HG03432 (cell line): ENCODE data around the gene PEMT.

ENCODE experiments used
- ATAC-seq: cut with Tn5 transposase; IDR thresholded peaks from one replicate; pipeline ENCODE4 v1.9.1; 2021; ENCODE audit warnings: mild to moderate bottlenecking, moderate library complexity; ENCODE audit not compliant: unreplicated experiment

The PEMT gene

GRCh38 chr17:17605083-17605728 is 13.7 kb upstream of the PEMT start:
- no peak for ATAC-seq

DNA sequence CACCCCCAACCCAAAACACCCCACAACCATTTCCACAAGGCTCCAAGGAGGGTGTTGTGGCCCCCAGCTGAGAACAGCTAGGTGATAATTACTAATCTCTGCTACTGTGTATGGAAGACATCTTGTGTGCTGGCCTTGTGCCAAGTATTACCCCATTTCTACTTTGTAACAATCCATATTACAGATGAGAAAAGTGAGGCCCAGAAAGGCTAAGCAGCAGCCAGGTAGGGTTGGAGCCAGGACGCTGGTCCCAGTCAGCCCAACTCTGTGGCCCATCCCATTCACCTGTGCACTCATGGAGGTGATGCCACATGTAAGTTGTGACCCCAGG is 12.4 kb upstream of the PEMT start:
- ATAC-seq: no peak

- ATAC-seq: no peak
These were observed 11.8 kb upstream of the PEMT start for GRCh38 chr17:17603178-17603894.

GRCh38 chr17:17599965-17600364 is 8.5 kb upstream of the PEMT start:
- ATAC-seq: no peak

DNA sequence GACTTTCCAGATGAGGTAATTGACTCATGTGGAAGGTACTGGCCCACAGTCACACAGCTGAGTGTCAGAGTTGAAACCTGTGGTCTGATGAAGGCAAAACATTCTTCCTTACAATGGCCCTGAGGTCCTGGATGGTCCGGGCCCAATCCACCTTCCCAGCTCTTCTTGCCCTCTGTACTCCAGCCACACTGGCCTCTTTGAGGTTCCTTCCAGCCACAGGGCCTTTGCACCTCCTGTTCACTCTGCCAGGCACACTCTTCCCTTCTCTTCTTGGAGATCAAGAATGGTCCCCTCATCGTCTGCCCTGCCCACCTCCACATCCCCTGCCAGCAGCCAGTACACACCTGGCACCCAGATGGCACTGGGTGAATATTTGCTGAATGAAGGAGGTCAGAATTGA is 6.5 kb upstream of the PEMT start:
- ATAC-seq: no peak

GRCh38 chr17:17595755-17596154 is 4.2 kb upstream of the PEMT start:
- ATAC-seq: no peak

DNA sequence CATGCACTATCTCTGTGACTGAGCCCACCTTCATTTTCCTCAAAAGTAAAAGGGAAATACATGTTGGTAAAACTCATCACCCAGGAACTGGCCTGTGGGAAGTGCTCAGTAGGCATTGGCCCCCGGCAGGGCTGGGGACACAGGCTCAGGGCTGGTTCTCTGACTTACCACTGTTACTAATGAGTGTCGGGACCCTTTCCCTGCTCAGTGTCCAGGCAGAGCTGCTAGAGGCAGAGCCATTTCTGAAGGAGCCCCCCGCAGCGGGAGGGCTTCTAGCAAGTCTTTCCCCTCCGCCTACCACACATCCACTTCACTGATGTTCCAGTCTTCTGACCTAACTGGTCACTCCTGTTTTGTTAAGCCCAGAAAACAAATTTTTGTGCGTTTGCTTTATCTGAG is 1.7 kb upstream of the PEMT start:
- ATAC-seq: no peak

DNA sequence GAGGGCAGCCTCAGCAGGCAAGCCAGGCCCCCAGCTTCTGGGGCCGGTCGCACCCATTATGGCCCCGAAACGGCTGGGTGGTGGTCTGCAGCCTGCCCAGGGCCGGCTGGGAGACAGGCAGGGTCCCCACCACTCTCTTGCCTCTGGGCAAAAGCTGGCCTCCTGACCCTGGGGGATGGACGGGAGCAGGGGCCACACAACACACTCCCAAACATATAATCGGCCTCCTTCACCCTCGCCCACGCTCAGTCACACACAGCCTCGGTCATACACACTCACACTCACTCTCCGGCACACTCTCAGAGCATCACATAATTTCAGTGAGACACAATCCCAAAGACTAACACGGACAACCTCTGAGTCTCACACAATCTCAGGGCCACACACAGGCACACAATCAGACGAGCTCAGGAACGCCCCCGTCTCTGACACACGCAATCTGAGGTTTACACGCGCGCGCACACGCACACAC is 589 bp downstream of the PEMT start:
- no peak for ATAC-seq

DNA sequence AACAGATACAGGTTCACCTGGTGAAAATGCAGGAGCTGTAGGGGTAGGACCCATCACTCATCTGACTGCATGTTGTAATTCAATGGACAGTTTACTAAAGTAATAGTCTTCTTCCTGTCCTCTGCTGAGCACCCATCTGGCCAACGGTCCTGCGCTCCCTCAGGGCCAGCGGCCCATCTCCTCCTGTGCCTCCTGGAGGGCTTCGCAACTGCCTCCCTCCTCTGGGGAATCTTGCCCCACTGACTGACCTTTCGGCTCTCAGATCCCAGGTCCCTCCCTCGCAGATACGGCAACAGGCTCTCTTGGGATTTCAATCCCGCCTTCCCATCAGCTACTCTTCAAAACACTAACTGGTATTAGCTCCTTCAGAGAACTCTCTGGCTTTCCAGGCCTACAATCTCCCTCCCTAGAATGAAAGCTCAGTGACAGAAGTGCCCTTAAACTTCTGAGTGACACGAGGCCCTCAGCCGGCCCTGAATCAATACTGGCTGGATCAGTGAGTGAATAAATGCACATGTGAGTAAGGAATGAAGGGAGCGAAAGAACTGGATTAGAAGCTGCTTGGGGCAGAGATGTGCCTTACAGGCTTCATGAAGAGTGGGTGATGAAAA is 1.3 kb downstream of the PEMT start:
- no peak for ATAC-seq

- no peak for ATAC-seq
These were observed 3.7 kb downstream of the PEMT start for GRCh38 chr17:17587614-17588337.

GRCh38 chr17:17582372-17582771 is 9.1 kb downstream of the PEMT start:
- no peak for ATAC-seq

DNA sequence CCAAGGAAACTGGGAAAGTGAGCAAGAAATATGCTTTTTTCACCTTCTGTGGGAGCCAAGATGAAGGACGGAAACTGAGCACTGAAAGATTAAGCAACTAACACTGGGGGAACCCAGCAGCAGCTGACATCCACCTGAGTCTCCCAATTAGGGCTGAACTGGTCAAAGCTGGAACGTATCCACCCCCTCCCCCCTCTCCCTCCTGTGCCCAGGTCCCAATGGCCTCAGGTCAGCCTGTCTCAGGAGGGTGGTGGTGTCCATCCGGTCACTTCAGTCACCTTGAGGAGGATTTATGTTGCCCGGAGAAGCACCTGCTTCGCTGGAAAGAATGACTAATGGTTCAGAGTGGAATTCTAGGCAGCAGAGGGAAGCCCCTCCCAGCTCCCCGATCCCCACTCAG is 10.0 kb downstream of the PEMT start:
- ATAC-seq: no peak

DNA sequence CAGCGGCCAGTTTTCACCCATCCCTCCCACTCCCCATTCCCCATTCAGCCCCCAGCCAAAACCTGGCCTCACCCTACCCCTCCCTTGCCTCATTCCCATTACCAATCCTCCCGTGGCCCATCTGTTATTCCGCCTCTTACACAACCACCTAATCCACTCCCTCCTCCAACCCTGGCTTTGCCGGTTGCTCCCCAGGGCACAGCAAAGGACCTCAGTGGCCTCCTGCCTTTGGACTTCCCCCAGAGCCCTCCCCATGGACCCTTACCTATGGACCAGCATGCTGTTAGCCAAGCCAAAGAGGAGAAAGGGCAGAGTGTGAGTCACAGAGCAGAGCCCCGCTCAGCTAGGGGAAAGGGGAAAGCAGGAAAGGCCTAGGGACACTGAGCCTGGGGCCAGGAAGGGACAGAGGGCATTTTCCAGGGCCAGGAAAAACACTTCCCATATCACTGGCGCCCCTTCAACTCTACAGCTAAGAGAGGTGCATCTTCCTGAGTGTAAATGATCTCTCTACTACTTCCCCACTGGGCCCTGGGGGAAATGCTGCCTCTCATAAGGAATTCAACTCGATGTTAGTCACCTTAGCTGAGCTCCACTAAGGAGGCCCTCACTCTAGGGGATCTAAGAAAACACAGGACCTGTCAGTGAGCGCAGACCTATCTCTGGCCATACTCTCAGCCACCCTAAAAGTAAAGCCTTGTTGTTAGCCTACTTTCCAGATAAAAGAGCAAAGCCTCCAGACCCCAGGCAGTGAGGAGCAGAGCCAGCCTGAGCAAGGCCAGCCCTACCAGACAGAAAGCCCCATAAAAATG is 10.6 kb downstream of the PEMT start:
- no peak for ATAC-seq

DNA sequence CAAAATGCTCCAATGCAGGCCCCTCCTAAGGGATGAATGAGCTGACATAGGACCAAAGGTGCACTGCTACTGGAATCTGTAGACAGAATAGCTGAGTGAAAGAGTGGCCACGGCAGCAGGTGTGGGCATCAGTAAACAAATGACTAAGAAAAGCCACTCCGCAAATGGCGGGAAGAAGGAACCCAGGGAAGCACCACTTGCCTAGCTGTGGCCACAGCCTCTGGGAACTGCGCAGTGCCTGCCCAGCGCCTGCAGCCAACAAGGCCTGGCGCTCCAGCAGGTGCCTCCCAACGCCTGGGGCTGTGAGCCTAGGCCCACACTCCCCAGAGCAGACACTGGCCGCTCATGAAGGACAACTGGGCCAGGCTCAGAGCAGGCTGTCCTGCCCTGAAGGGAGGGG is 11.8 kb downstream of the PEMT start:
- no peak for ATAC-seq

DNA sequence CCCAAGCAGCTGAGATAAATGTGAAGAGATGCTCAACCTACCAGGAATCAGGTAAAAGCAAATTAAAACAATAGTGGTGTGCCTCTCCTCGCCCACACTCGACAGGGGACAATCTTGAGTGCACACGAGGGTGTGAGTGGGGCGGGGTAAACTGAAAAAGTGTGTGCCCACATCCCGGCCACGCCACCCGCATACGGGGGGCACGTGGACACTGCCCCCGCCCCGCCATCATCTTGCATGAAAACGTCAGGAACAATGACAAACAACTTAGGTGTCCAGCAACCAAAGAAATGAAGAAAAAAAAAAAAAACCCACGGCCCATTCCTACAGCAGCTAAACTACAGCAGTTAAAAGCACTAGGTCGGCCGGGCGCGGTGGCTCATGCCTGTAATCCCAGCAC is 14.1 kb downstream of the PEMT start:
- no peak for ATAC-seq

DNA sequence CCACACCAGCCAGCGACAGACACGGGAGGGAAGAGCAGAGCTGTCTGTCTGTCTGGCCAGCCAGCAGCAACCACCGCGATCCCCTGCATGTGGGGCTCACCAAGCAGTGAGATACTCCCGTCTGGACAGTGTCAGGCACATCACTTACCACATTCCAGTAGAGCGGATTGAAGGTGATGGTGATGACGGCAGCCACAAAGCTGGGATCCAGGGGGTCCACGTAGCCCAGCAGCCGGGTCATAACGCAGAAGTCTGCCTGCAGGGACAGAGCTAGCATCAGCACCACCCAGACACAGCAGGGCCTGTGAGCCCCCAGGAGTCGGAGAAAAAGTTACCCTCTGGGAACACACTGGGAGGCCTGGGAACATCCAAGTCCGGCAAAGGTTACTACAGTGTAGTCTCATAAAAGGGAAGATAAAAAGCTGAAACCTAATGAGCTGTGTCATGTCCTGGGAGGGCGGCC is 14.7 kb downstream of the PEMT start:
- ATAC-seq: no peak

- no peak for ATAC-seq
These were observed 15.9 kb downstream of the PEMT start for GRCh38 chr17:17575360-17576251.

DNA sequence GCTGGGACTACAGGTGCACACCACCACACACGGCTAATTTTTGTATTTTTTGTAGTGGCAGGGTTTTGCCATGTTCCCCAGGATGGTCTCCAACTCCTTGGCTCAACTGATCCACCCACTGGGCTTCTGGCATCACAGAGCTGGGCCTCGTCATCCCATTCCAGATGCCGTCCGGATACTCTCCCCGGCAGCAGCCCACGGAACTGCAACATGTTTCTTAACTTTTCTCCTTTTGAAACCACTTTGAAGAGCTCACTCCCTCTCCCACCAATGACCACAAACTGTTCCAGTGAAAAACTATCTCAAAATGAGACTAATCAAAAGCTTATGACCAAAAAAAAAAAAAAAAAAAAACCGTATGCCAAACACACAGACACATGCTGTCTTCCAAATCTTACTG is 17.6 kb downstream of the PEMT start:
- no peak for ATAC-seq

- no peak for ATAC-seq
These were observed 19.3 kb downstream of the PEMT start for GRCh38 chr17:17572010-17572785.
